ENCODE results near the gene APOBEC3H. TPM values are rescaled to one million over a fixed set of nuclear protein-coding genes. Genes with fewer than 3 reads are reported as not detected.

The APOBEC3H gene
- total RNA-seq, 1 experiment from 2014 or later, result 0.87 TPM

DNA sequence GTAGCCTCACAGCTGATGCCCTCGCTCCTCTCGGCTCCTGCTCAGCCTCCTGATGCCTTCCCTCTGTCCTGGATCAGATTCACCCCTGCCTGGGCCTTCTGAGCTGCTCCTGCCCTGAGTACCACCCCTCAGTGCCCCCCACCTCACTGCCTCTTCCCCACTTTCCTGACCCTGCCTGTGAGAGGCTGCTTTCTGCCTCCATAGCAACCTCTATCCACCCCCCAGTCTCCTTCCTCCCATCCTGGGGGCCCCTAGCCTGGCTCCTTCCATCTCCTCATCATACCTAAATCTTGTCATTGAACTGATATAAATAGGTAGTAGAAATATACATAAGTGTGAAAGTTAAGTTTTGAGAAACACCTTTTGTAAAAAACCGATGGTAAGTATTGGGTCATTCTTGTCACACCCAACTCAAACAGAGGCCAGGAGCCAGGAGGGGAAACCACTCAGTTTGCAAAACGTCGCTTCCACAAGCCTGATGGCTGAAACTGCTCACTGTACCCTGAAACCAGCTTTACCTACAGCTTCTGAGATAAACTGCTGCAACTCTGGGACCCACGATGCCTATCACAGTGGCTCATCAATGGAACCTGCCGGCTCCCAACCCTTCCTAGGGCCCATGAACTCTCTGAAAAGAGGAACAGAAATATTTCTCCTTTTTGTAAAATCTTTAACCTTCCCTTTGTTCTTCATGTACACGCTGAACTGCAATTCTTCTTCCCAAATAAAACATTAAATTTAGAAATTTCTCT is 4.8 kb upstream of the APOBEC3H start:
- ATAC-seq, result no peak
- intact Hi-C loops (cut with micrococcal nuclease), result no loop called here
- TF ChIP-seq EZH2phosphoT487 (IDR thresholded peaks at IDR 0.05; ENCODE audit: borderline replicate concordance, low read length) (no peak), EZH2 (IDR thresholded peaks at IDR 0.05; ENCODE audit: low read length, unreplicated experiment) (no peak), CTCF (conservative IDR thresholded peaks at IDR 0.05; ENCODE audit: low read depth, low read length) (no peak)
- peak overlapping the region; percentile 97 for H3K27ac ChIP-seq (ENCODE audit: low read length)
- CTCF ChIA-PET, result no interaction called here
- H3K9me3 ChIP-seq (ENCODE audit: low read length), result no peaks in the 10 kb centered on the region
- no peaks in the 10 kb centered on the region for H3K27me3 ChIP-seq (ENCODE audit: low read length)
- peaks cover 8% of the 10 kb centered on the region; the same call in 1 of the 2 replicates for H3K79me2 ChIP-seq (ENCODE audit: low read length)
- H4K20me1 ChIP-seq (ENCODE audit: low read length), result no peaks in the 10 kb centered on the region
- H3F3A ChIP-seq (ENCODE audit: low read length, unreplicated experiment), result no peaks in the 10 kb centered on the region
- peak overlapping the region; percentile 22 for H3K9ac ChIP-seq (ENCODE audit: low read length)
- no peak for DNase-seq
- peaks cover 41% of the 10 kb centered on the region for H3K4me1 ChIP-seq (ENCODE audit: insufficient read depth, low read length)
- POLR2A ChIA-PET (ENCODE audit: unreplicated experiment), result no interaction called here
- BruUV-seq (replicated peaks), result no TSS peak
- no peak overlapping the region for H3K4me3 ChIP-seq (ENCODE audit: low read length)
- H3K4me2 ChIP-seq (ENCODE audit: low read length), result peak overlapping the region; percentile 69; the same call in 1 of the 2 replicates
- H3K36me3 ChIP-seq (ENCODE audit: low read depth, low read length), result no peaks in the 10 kb centered on the region
- no peaks in the 10 kb centered on the region for H3K9me2 ChIP-seq (replicated peaks; ENCODE audit: low read length)
- H2AFZ ChIP-seq (ENCODE audit: low read length), result no peak overlapping the region

DNA sequence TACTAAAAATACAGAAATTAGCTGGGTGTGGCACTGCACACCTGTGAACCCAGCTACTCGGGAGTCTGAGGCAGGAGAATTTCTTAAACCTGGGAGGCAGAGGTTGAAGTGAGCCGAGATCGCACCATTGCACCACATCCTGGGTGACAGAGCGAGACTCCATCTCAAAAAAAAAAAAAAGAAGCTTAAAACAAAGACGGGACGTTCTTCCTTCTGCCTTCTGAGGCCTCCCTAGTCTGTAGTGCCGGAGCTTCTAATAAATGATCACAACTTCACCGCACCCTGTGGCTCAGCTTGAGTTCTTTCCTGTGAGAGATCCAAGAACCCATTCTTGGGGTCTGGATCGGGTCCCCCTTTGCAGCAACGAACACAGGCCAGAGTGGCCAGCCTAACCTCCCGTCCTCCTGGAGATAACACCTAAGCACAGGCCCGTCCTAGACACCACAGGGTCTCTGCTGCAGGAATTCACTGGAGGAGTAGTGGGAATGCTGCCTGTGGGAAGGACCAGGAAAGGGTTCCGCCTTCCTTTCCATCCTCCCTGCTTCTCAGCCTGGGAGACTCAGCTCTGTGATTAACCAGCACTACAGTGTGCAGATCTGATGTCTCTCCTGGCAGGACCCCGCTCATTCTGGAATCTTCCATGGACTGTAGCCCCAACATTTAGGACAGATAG is 2.2 kb upstream of the APOBEC3H start:
- H4K20me1 ChIP-seq (ENCODE audit: low read length), result no peaks in the 10 kb centered on the region
- H3K79me2 ChIP-seq (ENCODE audit: low read length), result peaks cover 8% of the 10 kb centered on the region; the same call in 1 of the 2 replicates
- H3K9me2 ChIP-seq (replicated peaks; ENCODE audit: low read length), result no peaks in the 10 kb centered on the region
- H3F3A ChIP-seq (ENCODE audit: low read length, unreplicated experiment), result no peaks in the 10 kb centered on the region
- no TSS peak for BruUV-seq (replicated peaks)
- no peak overlapping the region for H3K4me3 ChIP-seq (ENCODE audit: low read length)
- no peak overlapping the region for H2AFZ ChIP-seq (ENCODE audit: low read length)
- intact Hi-C loops (cut with micrococcal nuclease), result no loop called here
- no peak for ATAC-seq
- no peak overlapping the region for H3K4me2 ChIP-seq (ENCODE audit: low read length)
- H3K4me1 ChIP-seq (ENCODE audit: insufficient read depth, low read length), result peaks cover 42% of the 10 kb centered on the region
- POLR2A ChIA-PET (ENCODE audit: unreplicated experiment), result no interaction called here
- TF ChIP-seq CTCF (conservative IDR thresholded peaks at IDR 0.05; ENCODE audit: low read depth, low read length) (no peak), EZH2phosphoT487 (IDR thresholded peaks at IDR 0.05; ENCODE audit: borderline replicate concordance, low read length) (no peak), EZH2 (IDR thresholded peaks at IDR 0.05; ENCODE audit: low read length, unreplicated experiment) (no peak)
- H3K9me3 ChIP-seq (ENCODE audit: low read length), result no peaks in the 10 kb centered on the region
- no peak overlapping the region for H3K27ac ChIP-seq (ENCODE audit: low read length)
- CTCF ChIA-PET, result no interaction called here
- H3K27me3 ChIP-seq (ENCODE audit: low read length), result no peaks in the 10 kb centered on the region
- DNase-seq, result no peak
- H3K9ac ChIP-seq (ENCODE audit: low read length), result no peak overlapping the region
- no peaks in the 10 kb centered on the region for H3K36me3 ChIP-seq (ENCODE audit: low read depth, low read length)

- no peak for DNase-seq
- intact Hi-C loops (cut with micrococcal nuclease), result no loop called here
- BruUV-seq (replicated peaks), result no TSS peak
- ChIA-PET CTCF (no interaction called here), POLR2A (ENCODE audit: unreplicated experiment) (no interaction called here)
- H3K27ac ChIP-seq (ENCODE audit: low read length), result no peak overlapping the region
- no peaks in the 10 kb centered on the region for H4K20me1 ChIP-seq (ENCODE audit: low read length)
- no peak overlapping the region for H3K4me2 ChIP-seq (ENCODE audit: low read length)
- no peaks in the 10 kb centered on the region for H3K27me3 ChIP-seq (ENCODE audit: low read length)
- H3K79me2 ChIP-seq (ENCODE audit: low read length), result peaks cover 8% of the 10 kb centered on the region; the same call in 1 of the 2 replicates
- TF ChIP-seq CTCF (conservative IDR thresholded peaks at IDR 0.05; ENCODE audit: low read depth, low read length) (no peak), EZH2phosphoT487 (IDR thresholded peaks at IDR 0.05; ENCODE audit: borderline replicate concordance, low read length) (no peak), EZH2 (IDR thresholded peaks at IDR 0.05; ENCODE audit: low read length, unreplicated experiment) (no peak)
- H3K36me3 ChIP-seq (ENCODE audit: low read depth, low read length), result no peaks in the 10 kb centered on the region
- H2AFZ ChIP-seq (ENCODE audit: low read length), result no peak overlapping the region
- H3K9me2 ChIP-seq (replicated peaks; ENCODE audit: low read length), result no peaks in the 10 kb centered on the region
- no peak overlapping the region for H3K9ac ChIP-seq (ENCODE audit: low read length)
- peaks cover 33% of the 10 kb centered on the region for H3K4me1 ChIP-seq (ENCODE audit: insufficient read depth, low read length)
- no peak for ATAC-seq
- H3F3A ChIP-seq (ENCODE audit: low read length, unreplicated experiment), result no peaks in the 10 kb centered on the region
- H3K4me3 ChIP-seq (ENCODE audit: low read length), result no peak overlapping the region
- no peaks in the 10 kb centered on the region for H3K9me3 ChIP-seq (ENCODE audit: low read length)
Observed at GRCh38 chr22:39095971-39096370, 1.1 kb upstream of the APOBEC3H start.

All from PC-3 (cell line).